HuH-7 (cell line): ENCODE results near the gene TNFSF13.

Source experiments
- DNase-seq: peaks from one replicate; pipeline ENCODE4 v3.0.0; 2011; ENCODE audit warnings: low spot score

TNFSF13 gene, protein sequence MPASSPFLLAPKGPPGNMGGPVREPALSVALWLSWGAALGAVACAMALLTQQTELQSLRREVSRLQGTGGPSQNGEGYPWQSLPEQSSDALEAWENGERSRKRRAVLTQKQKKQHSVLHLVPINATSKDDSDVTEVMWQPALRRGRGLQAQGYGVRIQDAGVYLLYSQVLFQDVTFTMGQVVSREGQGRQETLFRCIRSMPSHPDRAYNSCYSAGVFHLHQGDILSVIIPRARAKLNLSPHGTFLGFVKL

DNA sequence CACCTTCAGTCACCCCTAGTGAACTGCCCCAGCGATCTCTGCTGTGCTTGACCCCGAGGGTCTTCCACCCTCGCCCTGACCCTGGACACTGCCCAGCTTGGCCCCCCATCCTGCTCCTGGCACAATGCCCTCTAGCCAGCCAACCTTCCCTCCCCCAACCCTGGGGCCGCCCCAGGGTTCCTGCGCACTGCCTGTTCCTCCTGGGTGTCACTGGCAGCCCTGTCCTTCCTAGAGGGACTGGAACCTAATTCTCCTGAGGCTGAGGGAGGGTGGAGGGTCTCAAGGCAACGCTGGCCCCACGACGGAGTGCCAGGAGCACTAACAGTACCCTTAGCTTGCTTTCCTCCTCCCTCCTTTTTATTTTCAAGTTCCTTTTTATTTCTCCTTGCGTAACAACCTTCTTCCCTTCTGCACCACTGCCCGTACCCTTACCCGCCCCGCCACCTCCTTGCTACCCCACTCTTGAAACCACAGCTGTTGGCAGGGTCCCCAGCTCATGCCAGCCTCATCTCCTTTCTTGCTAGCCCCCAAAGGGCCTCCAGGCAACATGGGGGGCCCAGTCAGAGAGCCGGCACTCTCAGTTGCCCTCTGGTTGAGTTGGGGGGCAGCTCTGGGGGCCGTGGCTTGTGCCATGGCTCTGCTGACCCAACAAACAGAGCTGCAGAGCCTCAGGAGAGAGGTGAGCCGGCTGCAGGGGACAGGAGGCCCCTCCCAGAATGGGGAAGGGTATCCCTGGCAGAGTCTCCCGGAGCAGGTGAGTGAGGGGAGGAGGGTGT lies at the start of gene TNFSF13:
Gene TNFSF13, plus strand, starts transcription at position 207 of the 776 bp plus-strand sequence. Its CDS starts 290 bp downstream, at position 497.
- DNase-seq = no peak

DNA sequence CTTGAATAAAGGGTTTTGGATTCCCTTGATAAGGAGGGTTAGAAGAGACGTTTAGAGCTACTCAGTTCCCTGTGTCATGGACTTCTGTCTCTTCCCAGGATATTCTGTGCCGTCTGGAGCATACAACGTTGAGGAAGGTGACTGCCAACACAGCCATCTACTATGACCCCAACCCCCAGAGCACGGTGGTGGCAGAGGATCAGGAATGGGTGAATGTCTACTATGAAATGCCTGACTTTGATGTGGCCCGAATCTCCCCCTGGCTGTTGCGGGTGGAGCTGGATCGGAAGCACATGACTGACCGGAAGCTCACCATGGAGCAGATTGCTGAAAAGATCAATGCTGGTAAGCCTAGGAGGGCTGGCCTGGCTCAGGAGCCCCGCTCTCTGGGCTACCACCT lies 49.7 kb upstream of the TNFSF13 start:
- DNase-seq = no peak

DNA sequence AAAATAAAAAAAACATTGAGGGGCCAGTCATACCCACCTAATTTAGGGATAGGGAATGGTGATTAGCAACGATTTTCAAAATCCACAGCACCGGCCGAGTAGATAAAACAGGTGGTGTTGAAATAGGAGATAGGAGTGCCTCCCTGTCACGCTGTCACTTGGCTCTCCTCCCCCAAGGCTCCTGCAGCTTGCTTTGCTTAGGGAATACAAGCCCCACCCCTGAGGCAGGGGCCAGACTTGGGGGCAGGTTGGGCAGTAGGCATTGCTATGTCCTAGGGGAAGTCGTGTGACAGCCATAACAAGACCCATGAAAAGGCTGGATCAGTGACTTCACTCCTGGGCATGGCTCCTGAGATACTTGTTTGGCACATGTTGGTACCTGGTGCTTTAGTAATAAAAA lies 48.6 kb upstream of the TNFSF13 start:
- no peak for DNase-seq

DNA sequence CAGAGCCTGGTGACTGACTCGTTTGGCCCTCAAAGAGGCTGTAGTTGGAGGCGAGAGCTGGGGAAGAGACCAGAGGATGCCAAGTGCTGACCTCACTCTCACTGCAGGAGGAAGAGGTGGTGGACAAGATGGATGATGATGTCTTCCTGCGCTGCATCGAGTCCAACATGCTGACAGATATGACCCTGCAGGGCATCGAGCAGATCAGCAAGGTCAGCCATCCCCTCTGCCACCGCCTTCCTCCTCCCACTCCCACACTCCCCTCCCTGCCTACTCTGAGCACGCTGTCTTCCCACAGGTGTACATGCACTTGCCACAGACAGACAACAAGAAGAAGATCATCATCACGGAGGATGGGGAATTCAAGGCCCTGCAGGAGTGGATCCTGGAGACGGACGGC lies 47.4 kb upstream of the TNFSF13 start:
- no peak for DNase-seq

DNA sequence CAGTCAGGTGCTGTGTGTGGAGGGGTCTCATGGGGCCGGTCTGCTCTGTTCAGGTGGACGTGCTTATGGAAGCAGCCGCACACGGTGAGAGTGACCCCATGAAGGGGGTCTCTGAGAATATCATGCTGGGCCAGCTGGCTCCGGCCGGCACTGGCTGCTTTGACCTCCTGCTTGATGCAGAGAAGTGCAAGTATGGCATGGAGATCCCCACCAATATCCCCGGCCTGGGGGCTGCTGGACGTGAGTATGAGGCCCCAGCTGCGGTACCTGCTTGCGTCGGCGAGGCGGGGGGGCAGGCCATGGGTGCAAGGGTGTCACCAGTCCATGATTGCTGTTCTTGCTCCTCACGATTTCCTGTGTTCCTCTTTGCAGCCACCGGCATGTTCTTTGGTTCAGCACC lies 46.4 kb upstream of the TNFSF13 start:
- no peak for DNase-seq

DNA sequence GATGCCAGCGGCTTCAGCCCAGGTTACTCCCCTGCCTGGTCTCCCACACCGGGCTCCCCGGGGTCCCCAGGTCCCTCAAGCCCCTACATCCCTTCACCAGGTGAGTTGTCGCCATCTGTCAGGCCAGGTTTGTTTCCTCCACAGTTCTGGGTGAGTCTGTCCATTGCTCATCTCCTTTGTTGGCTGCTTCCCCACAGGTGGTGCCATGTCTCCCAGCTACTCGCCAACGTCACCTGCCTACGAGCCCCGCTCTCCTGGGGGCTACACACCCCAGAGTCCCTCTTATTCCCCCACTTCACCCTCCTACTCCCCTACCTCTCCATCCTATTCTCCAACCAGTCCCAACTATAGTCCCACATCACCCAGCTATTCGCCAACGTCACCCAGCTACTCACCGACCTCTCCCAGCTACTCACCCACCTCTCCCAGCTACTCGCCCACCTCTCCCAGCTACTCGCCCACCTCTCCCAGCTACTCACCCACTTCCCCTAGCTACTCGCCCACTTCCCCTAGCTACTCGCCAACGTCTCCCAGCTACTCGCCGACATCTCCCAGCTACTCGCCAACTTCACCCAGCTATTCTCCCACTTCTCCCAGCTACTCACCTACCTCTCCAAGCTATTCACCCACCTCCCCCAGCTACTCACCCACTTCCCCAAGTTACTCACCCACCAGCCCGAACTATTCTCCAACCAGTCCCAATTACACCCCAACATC lies 45.6 kb upstream of the TNFSF13 start:
- no peak for DNase-seq

DNA sequence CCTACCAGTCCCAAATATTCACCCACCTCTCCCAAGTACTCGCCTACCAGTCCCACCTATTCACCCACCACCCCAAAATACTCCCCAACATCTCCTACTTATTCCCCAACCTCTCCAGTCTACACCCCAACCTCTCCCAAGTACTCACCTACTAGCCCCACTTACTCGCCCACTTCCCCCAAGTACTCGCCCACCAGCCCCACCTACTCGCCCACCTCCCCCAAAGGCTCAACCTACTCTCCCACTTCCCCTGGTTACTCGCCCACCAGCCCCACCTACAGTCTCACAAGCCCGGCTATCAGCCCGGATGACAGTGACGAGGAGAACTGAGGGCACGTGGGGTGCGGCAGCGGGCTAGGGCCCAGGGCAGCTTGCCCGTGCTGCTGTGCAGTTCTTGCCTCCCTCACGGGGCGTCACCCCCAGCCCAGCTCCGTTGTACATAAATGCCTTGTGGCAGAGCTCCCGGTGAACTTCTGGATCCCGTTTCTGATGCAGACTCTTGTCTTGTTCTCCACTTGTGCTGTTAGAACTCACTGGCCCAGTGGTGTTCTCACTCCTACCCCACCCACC lies 44.6 kb upstream of the TNFSF13 start:
- no peak for DNase-seq

DNA sequence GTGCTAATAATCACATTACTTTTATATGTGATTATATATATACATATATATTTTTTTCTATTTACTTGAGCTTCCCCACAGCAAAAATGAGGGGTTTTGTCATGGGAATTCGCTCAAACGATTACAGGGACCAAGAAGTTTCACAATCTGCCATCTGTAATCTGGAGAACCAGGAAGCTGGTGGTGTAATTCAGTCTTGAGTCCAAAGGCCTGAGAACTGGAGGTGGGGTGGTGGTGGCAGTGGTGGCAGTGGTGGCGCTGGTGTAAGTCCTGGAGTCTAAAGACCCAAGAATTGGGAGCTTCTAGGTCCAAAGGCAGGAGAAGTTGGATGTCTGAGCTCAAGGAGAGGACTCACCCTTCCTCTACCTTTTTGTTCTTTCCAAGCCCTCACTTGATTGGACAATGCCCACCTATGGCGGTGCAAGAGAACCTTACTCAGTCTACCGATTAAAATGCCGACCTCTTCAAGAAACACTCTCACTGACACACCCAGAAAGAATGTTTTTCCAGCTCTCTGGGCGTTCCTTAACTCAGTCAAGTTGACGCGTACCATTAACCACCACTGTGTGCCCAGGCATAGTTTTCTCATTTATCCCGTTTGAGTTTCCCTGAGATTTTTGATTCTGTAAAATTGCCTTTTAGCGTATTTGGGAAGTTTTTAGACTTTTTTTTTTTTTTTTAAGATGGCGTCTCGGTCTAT lies 42.5 kb upstream of the TNFSF13 start:
- DNase-seq = no peak

DNA sequence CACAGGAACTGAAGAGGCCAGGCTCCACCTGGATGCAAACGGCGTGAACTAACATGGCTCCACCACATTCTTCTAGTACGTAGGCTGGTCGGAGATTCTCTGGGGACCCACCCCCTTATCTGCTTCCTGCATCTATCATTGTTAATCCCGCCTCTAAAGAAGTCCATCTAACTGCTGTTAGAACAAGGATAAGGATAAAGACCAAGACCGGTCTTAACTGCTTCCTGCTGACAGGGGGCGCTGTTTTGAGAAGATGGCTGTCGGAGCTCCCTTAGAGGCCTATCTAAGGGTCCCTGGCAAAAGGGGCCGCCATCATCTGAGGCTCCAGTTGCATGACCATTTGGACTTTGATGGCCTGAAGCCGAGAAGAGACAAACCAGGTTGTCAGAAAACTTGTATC lies 35.5 kb upstream of the TNFSF13 start:
- DNase-seq = no peak

DNA sequence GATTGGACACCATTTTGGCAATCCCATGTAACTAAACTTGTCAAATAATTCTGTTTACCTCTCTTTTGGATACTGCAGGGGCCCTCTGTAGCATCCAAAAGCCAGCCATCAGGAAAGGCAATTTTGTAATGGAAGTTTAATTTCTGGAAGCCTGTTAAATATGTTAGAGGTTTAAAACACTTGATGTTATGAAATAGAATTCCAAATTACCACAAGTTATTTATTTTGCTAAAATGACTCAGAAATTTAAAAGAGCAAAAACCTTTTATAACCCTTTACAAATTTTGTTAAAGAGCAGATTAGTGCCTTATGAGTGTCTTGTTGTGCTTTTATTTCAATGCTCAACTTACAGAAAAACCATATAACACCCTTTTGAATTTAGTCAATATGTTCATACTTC lies 29.7 kb upstream of the TNFSF13 start:
- DNase-seq = no peak

DNA sequence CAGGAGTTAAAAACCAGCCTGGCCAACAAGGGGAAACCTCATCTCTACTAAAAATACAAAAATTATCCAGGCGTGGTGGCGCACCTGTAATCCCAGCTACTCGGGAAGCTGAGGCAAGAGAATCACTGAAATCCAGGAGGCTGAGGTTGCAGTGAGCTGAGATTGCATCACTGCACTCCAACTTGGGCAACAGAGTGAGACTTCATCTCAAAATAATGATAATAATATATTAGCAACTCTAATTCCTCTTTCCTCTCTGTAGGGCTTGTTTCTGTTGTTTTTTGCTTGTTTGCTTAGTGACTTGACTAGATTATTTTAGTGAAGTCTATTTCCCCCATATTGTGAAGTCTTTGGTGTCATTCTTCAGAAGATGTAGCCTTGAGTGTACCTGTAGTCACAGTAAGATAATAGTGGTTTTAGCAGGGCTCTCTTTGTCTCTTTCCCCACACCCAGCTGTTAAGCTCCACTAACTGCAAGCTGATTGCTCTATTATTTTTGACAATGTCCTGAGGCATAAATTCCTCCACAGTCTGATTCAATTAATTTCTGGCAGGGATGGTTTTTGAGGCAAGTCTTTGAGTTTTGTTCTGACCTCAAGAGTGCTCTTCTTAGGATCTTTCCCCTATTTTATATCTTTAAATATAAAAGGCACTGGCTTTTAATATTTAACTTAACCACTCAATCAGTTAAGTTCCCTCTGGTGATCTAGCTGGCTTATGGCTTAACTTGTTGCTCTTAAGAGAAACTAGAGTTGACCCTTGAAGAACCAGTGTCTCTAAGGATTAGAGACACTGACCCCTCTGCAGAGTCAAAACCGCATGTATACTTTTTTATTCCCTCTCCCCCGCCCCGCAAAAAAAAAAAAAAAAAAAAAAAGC lies 28.3 kb upstream of the TNFSF13 start:
- DNase-seq = no peak

DNA sequence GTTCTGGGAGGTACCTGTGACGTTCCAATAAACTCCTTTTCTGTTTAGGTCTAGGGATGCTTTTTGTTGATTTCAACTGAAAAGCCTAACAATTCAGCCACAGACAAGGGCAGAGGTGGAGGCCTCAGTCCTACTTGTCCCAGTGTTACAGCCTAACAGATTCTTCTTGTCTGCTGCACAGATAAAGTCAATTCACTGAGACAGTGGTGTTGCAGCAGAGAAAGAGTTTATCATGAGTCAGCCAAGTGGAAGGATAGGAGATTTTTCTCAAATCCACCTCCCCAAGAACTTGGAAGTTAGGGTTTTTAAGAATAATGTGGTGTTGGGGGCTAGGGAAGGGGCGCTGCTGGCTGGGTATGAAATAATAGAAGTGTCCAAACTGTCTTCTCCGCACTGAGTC lies 20.5 kb upstream of the TNFSF13 start:
- no peak for DNase-seq

DNA sequence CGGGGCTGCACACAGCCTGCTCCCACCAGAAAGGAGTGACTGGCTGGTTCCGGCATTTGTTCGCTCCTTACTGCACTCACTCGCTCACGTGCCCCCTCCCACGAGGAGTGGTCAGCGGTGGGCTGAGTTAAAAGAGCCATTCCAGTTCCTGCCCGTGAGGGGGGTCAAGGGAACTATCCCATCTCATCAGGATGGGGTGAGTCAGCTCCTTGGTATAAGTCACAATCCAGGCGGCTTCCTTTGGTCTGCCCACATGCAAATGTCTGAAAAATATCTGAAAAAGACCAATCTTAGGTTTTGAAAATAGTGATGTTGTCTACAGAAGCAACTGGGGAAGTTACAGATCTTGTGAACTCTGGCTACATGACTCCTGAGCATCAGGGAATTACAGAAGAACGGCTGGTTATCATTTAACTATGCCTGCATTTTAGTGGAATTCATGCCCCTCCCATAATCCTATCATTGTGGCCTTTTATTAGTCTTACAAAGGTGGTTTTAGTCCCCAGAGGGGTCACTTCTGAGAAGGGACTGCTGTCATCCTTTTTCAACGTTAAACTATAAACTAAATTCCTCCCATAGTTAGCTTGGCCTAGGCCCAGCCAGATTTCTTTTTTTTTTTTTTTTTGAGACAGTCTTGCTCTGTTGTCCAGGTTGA lies 19.5 kb upstream of the TNFSF13 start:
- no peak for DNase-seq

DNA sequence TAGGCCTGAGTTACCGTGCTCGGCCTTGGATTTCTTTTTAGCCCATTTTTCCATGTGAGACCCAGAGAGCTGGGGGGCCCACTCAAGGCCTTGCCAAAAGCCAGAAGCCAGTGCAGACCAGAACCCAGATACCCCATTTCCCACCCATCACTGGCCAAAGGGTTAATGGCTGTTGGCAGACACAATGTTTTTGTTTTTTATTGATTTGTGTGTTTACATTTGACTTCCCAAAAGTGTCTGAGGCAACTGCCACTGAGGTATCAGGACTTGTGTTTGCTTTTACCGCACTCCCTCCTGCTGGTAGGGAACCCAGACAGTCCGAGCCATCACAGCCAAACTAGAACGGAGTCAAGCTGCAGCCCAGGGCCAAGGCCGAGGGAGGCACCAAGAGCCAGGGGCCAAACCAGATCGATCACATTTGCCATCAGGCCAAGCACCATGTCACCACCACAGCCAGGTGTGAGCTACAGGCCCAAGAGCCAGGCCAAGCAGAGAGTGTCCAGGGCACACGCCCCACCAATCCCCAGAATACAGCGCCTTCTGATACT lies 17.4 kb upstream of the TNFSF13 start:
- no peak for DNase-seq

DNA sequence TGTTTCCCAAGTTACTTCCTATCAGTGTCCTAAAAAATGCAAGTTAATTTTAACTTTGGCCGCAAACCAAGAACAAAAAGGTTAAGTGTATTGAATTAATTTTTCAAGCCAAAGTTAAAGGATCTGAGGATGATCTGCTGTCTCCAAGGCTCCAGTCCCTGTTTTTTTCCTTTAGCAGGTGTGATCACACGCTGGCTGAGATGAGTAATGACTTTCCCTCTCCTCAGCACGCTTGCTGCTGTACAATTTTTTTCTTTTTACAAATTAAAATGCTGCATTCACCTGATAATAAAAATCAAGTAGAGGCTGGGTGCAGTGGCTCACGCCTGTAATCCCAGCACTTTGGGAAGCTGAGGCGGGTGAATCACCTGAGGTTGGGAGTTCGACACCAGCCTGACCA lies 13.6 kb upstream of the TNFSF13 start:
- DNase-seq = no peak

DNA sequence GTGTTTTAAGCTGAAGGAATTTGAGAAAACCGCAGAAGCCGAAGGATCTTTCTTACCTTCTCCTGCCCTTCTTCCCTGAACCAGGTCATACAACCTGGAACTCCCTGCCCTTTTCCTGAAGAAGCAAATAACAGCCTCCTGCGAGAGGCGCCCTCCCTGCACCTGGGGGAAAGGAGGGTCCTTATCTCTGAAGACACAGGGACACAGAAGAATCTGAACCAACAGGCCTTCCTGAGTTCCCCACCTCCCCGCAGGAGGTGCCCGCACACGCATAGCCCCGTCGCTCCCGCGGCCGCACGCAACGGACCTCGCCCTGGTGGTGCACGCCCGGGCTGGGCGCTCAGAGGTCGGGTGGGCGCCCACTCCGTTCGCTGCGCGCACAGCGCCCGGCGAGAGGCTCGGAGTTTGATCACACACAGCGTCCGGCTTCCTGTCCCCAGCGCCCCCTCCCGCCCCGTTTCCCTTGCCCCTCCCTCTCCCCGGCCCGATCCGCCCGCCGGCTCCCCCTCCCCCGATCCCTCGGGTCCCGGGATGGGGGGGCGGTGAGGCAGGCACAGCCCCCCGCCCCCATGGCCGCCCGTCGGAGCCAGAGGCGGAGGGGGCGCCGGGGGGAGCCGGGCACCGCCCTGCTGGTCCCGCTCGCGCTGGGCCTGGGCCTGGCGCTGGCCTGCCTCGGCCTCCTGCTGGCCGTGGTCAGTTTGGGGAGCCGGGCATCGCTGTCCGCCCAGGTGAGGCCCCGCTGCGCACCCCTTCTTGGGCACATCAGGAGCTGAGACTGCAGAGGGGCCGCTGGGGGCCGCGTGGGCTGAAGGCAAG lies 9.8 kb upstream of the TNFSF13 start, which contains the start of gene TNFSF12:
Gene TNFSF12, plus strand, starts transcription at position 474 of the 816 bp plus-strand sequence. Its CDS starts 96 bp downstream, at position 570.
- no peak for DNase-seq

DNA sequence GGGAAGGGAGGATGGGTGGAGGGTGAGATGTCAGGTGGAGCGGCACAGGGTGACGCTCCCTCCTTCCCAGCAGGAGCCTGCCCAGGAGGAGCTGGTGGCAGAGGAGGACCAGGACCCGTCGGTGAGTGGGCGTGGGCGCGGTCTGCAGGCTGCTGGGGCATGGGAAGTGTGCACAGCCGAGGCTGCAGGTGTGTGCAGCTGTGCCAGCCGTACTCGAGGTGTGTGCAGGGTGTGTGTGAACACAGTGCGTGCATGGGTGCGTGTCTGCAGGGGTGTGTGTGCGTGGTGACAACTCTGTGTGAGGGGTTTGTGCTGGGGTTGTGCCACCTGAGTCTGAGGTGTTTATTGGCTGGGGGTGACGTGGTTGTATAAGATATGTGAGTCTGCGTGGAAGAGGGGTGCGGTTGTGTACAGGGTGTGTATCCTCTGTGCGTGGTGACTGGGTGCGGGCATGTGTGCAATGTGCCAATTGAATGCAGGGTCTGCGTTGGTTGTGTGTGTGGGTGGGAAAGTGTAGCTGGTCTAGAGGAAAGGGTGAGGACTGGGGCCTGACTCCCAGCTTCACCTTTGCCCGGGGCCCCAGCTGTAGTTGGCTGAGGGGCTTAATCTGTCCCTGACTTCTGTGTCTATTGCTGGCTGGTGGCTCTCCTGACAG lies 9.0 kb upstream of the TNFSF13 start:
- DNase-seq = no peak

DNA sequence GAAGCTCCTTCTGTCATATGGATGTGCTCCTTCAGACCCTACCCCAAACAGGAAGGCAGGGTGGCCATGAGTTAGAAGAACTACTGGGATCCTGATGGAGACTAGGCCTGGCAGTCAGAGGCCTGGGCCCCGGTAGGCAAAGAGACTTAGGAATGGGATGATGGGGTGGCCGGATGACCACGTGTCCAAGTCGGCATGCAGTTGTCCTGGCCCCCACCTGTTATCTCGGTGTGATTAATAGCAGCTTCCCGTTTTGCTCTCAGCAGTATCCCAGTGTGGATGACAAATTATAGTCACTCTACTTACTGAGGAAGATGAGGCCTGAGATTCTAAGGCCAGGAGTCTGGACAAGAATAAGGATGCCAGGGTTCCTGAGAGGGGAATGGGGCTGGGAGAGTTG lies 8.2 kb upstream of the TNFSF13 start:
- no peak for DNase-seq

DNA sequence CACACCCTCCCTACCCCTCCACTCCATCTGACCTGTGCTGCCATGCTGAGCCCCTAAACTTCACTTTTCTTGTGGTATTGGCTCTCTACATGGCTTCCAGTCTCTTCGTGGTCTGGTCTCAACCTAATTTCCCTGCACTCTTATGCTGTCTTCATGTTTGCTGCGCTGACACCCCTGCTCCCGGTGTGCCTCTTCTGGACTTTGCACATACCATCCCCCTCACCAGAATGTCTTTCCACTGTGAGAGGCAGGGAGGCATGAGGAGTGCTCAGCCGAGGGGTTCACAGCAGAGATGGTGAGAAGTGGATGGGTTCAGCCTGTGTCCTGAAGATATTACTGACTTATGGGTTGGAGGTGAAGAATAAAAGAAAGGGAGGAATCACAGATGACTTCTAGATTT lies 7.2 kb upstream of the TNFSF13 start:
- DNase-seq = no peak
